Measurements from ENCODE around the gene SLC46A2. TPM values are rescaled to one million over a fixed set of nuclear protein-coding genes. Genes with fewer than 3 reads are reported as not detected.

Gene SLC46A2
- total and polyA plus RNA-seq, 9 of the 15 experiments (the other 6 are each of a cell fraction or from before 2014, with no cell fraction given), result not detected

DNA sequence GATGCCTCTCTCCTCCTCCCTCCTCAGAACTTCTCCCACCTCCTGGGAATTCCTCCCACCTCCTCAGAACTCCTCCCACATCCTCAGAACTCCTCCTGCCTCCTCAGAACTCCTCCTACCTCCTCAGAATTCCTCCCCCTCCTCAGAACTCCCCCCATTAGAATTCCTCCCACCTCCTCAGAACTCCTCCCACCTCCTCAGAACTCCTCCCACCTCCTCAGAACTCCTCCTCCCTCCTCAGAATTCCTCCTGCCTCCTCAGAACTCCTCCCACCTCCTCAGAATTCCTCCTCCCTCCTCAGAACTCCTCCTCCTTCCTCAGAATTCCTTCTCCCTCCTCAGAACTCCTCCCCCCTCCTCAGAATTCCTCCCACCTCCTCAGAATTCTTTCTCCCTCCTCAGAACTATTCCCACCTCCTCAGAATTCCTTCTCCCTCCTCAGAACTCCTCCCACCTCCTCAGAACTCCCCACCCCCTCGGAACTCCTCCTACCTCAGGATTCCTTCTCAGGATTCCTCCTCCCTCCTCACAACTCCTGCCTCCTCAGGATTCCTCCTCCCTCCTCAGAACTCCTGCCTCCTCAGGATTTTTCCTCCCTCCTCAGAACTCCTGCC is 23.9 kb downstream of the SLC46A2 start:
- no peak overlapping the region for H3K9ac ChIP-seq (ENCODE audit: insufficient read depth in 1 of 2, low read depth in 2 of 2, low read length in 2 of 2)
- no peaks in the 10 kb centered on the region for H3K27me3 ChIP-seq (ENCODE audit: control insufficient read depth in 2 of 2, insufficient read depth in 2 of 2, low read length in 2 of 2)
- 0% methylated on average over 1 of the region's 1 CpG for WGBS (ENCODE audit: insufficient coverage, low coverage, missing lambda C conversion rate)
- DNase-seq (ENCODE audit: extremely low read depth in 1 of 4, low spot score in 3 of 4) (peak; percentile 19 to 46 (median 28)), ATAC-seq (peak; percentile 15; the same call in 1 of the 3 replicates), FAIRE-seq (peak; percentile 59)
- peak overlapping the region; percentile 86 for H2AFZ ChIP-seq (ENCODE audit: low read depth, low read length)
- no peaks in the 10 kb centered on the region for H3K9me3 ChIP-seq (replicated peaks; ENCODE audit: control insufficient read depth, insufficient read depth, low read depth, low read length)
- ChIA-PET POLR2A (no interaction called here), CTCF (ENCODE audit: low intra/inter-chr PET ratio) (no interaction called here)
- H3K4me3 ChIP-seq, result peak overlapping the region; percentile 31; the same call in 1 of the 2 replicates
- H3K4me2 ChIP-seq (ENCODE audit: insufficient read depth, low read length), result peak overlapping the region; percentile 49
- no TSS peak for BruUV-seq (replicated peaks)
- intact Hi-C loops (cut with micrococcal nuclease), result no loop called here
- no peaks in the 10 kb centered on the region for H4K20me1 ChIP-seq (replicated peaks; ENCODE audit: control insufficient read depth, insufficient read depth, low read length)
- in situ Hi-C loops (cut with MboI), result no loop called here
- no peak overlapping the region; the same call in 2 of the 3 replicates for H3K27ac ChIP-seq (ENCODE audit: extremely low read depth, low read depth, low read length)
- no peaks in the 10 kb centered on the region for H3K9me1 ChIP-seq (ENCODE audit: control insufficient read depth, insufficient read depth, low read length)
- no peaks in the 10 kb centered on the region for H3K36me3 ChIP-seq (ENCODE audit: control insufficient read depth, insufficient read depth, low read length)
- peaks cover 5 to 13% of the 10 kb centered on the region in 2 experiments; a peak in 4 of 5 replicates for H3K4me1 ChIP-seq (replicated peaks in 1 of 2; ENCODE audit: control insufficient read depth in 2 of 2, insufficient read depth in 2 of 2, low read length in 2 of 2)
- H3K79me2 ChIP-seq (ENCODE audit: control insufficient read depth, insufficient read depth, low read length), result no peaks in the 10 kb centered on the region
- TF ChIP-seq TAF1 (IDR thresholded peaks at IDR 0.05; ENCODE audit: control insufficient read depth, extremely low read depth, insufficient read depth, low read length, severe bottlenecking) (no peak), EGR1 (conservative IDR thresholded peaks at IDR 0.05) (peak; percentile 31), HDAC3 (IDR thresholded peaks at IDR 0.05; ENCODE audit: borderline replicate concordance, partially characterized antibody) (no peak), MTA3 (IDR thresholded peaks at IDR 0.05; ENCODE audit: borderline replicate concordance) (no peak), ZNF589 (CRISPR knock-in tag; IDR thresholded peaks at IDR 0.05; ENCODE audit: low read depth) (0 out of 2 replicates have a peak, but pooled peaks have one; percentile 25), HNRNPK (IDR thresholded peaks at IDR 0.05; ENCODE audit: low read depth, low read length, poor library complexity, severe bottlenecking) (no peak), POLR3G (IDR thresholded peaks at IDR 0.05; ENCODE audit: extremely low read depth, insufficient read length, insufficient replicate concordance) (no peak), ZNF263 (CRISPR knock-in tag; IDR thresholded peaks at IDR 0.05; ENCODE audit: borderline replicate concordance) (peak; percentile 87), ZNF354B (CRISPR knock-in tag; IDR thresholded peaks at IDR 0.05) (no peak)
- TF ChIP-seq, protein P1, sequence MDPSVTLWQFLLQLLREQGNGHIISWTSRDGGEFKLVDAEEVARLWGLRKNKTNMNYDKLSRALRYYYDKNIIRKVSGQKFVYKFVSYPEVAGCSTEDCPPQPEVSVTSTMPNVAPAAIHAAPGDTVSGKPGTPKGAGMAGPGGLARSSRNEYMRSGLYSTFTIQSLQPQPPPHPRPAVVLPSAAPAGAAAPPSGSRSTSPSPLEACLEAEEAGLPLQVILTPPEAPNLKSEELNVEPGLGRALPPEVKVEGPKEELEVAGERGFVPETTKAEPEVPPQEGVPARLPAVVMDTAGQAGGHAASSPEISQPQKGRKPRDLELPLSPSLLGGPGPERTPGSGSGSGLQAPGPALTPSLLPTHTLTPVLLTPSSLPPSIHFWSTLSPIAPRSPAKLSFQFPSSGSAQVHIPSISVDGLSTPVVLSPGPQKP (CRISPR knock-in tag; IDR thresholded peaks at IDR 0.05), result no peak
- TF ChIP-seq, protein P2, sequence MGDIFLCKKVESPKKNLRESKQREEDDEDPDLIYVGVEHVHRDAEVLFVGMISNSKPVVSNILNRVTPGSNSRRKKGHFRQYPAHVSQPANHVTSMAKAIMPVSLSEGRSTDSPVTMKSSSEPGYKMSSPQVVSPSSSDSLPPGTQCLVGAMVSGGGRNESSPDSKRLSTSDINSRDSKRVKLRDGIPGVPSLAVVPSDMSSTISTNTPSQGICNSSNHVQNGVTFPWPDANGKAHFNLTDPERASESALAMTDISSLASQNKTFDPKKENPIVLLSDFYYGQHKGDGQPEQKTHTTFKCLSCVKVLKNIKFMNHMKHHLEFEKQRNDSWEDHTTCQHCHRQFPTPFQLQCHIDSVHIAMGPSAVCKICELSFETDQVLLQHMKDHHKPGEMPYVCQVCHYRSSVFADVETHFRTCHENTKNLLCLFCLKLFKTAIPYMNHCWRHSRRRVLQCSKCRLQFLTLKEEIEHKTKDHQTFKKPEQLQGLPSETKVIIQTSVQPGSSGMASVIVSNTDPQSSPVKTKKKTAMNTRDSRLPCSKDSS (IDR thresholded peaks at IDR 0.05; ENCODE audit: low read depth, partially characterized antibody), result no peak
- TF ChIP-seq, protein P3, sequence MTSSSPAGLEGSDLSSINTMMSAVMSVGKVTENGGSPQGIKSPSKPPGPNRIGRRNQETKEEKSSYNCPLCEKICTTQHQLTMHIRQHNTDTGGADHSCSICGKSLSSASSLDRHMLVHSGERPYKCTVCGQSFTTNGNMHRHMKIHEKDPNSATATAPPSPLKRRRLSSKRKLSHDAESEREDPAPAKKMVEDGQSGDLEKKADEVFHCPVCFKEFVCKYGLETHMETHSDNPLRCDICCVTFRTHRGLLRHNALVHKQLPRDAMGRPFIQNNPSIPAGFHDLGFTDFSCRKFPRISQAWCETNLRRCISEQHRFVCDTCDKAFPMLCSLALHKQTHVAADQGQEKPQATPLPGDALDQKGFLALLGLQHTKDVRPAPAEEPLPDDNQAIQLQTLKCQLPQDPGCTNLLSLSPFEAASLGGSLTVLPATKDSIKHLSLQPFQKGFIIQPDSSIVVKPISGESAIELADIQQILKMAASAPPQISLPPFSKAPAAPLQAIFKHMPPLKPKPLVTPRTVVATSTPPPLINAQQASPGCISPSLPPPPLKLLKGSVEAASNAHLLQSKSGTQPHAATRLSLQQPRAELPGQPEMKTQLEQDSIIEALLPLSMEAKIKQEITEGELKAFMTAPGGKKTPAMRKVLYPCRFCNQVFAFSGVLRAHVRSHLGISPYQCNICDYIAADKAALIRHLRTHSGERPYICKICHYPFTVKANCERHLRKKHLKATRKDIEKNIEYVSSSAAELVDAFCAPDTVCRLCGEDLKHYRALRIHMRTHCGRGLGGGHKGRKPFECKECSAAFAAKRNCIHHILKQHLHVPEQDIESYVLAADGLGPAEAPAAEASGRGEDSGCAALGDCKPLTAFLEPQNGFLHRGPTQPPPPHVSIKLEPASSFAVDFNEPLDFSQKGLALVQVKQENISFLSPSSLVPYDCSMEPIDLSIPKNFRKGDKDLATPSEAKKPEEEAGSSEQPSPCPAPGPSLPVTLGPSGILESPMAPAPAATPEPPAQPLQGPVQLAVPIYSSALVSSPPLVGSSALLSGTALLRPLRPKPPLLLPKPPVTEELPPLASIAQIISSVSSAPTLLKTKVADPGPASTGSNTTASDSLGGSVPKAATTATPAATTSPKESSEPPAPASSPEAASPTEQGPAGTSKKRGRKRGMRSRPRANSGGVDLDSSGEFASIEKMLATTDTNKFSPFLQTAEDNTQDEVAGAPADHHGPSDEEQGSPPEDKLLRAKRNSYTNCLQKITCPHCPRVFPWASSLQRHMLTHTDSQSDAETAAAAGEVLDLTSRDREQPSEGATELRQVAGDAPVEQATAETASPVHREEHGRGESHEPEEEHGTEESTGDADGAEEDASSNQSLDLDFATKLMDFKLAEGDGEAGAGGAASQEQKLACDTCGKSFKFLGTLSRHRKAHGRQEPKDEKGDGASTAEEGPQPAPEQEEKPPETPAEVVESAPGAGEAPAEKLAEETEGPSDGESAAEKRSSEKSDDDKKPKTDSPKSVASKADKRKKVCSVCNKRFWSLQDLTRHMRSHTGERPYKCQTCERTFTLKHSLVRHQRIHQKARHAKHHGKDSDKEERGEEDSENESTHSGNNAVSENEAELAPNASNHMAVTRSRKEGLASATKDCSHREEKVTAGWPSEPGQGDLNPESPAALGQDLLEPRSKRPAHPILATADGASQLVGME (CRISPR knock-in tag; IDR thresholded peaks at IDR 0.05), result no peak
